Liver (tissue), 9 donors: ENCODE measurements around the gene TMEM63C. TPM values are rescaled to one million over a fixed set of nuclear protein-coding genes. Genes with fewer than 3 reads are reported as not detected.

ENCODE experiments used
- DNase-seq: peaks from one replicate; pipeline ENCODE4 v3.0.0-alpha.2; 2017; ENCODE audit warnings: low spot score
- H3K27ac ChIP-seq, 2 donors: one replicate each; pipeline ENCODE4 v1.7.0; 2013; ENCODE audit warnings: inconsistent platforms in 2 of 2, low read length in 2 of 2, control low read depth in 1 of 2, low read depth in 1 of 2, mild to moderate bottlenecking in 1 of 2
- H3K27me3 ChIP-seq, 4 donors: one replicate each; pipeline versions ENCODE4 v1.6.1 to v1.7.0; 2013; ENCODE audit warnings: low read length in 3 of 4, inconsistent platforms in 1 of 4, mild to moderate bottlenecking in 1 of 4, moderate library complexity in 1 of 4; ENCODE audit not compliant: control insufficient read depth in 4 of 4, insufficient read depth in 4 of 4
- H3K36me3 ChIP-seq, 4 donors: one replicate each; pipeline versions ENCODE4 v1.6.1 to v1.7.0; 2013; ENCODE audit warnings: low read length in 3 of 4, mild to moderate bottlenecking in 3 of 4, low read depth in 1 of 4, moderate library complexity in 1 of 4; ENCODE audit not compliant: control insufficient read depth in 4 of 4, insufficient read depth in 3 of 4
- H3K4me1 ChIP-seq, 4 donors: one replicate each; pipeline versions ENCODE4 v1.6.1 to v1.7.0; 2013; ENCODE audit warnings: low read length in 3 of 4, mild to moderate bottlenecking in 3 of 4, moderate library complexity in 1 of 4; ENCODE audit not compliant: control insufficient read depth in 4 of 4, insufficient read depth in 4 of 4
- H3K4me3 ChIP-seq, 3 donors: one replicate each; pipeline versions ENCODE4 v1.6.1 to v1.7.0; 2013; ENCODE audit warnings: low read length in 3 of 3, control low read depth in 1 of 3, low read depth in 1 of 3, mild to moderate bottlenecking in 1 of 3
- H3K9ac ChIP-seq, 2 donors: one replicate each; pipeline ENCODE4 v1.7.0; 2013; ENCODE audit warnings: low read length in 2 of 2, mild to moderate bottlenecking in 2 of 2, moderate library complexity in 2 of 2, control low read depth in 1 of 2, low read depth in 1 of 2
- H3K9me3 ChIP-seq, 4 donors: one replicate each; pipeline versions ENCODE4 v1.6.1 to v1.7.0; 2013; ENCODE audit warnings: low read length in 3 of 4; ENCODE audit not compliant: control insufficient read depth in 4 of 4
- ATF3 ChIP-seq: IDR thresholded peaks from 2 replicates; pipeline ENCODE4 v1.6.1; 2016; ENCODE audit warnings: antibody characterized with exemption
- EGR1 ChIP-seq, 2 donors: IDR thresholded peaks; 2 replicates each; pipeline ENCODE4 v1.6.1; 2016 to 2018; ENCODE audit warnings: antibody characterized with exemption in 2 of 2, low read depth in 2 of 2
- FOXA1 ChIP-seq: IDR thresholded peaks from 2 replicates; pipeline ENCODE4 v1.6.1; 2016; ENCODE audit warnings: antibody characterized with exemption
- FOXA2 ChIP-seq: IDR thresholded peaks from 2 replicates; pipeline ENCODE4 v1.6.1; 2016; ENCODE audit warnings: antibody characterized with exemption
- GABPA ChIP-seq, 2 donors: IDR thresholded peaks in 1 of 2; conservative IDR thresholded peaks in 1 of 2; 2 replicates each; pipeline ENCODE4 v1.6.1; 2016; ENCODE audit warnings: antibody characterized with exemption in 2 of 2, mild to moderate bottlenecking in 1 of 2, moderate library complexity in 1 of 2
- HNF4A ChIP-seq, 2 donors: conservative IDR thresholded peaks; 2 replicates each; pipeline ENCODE4 v1.6.1; 2016; ENCODE audit warnings: antibody characterized with exemption in 2 of 2, mild to moderate bottlenecking in 2 of 2
- JUND ChIP-seq, 2 donors: IDR thresholded peaks; 2 replicates each; pipeline ENCODE4 v1.6.1; 2016; ENCODE audit warnings: antibody characterized with exemption in 2 of 2
- MAX ChIP-seq: IDR thresholded peaks from 2 replicates; pipeline ENCODE4 v1.6.1; 2016; ENCODE audit warnings: antibody characterized with exemption
- NR2F2 ChIP-seq: IDR thresholded peaks from 2 replicates; pipeline ENCODE4 v1.6.1; 2016; ENCODE audit warnings: antibody characterized with exemption
- RAD21 ChIP-seq, 2 donors: IDR thresholded peaks; 2 replicates each; pipeline ENCODE4 v1.6.1; 2016; ENCODE audit warnings: antibody characterized with exemption in 2 of 2, mild to moderate bottlenecking in 2 of 2
- REST ChIP-seq: IDR thresholded peaks from 2 replicates; pipeline ENCODE4 v1.6.1; 2016; ENCODE audit warnings: antibody characterized with exemption, mild to moderate bottlenecking
- RXRA ChIP-seq, 2 donors: IDR thresholded peaks; 2 replicates each; pipeline ENCODE4 v1.6.1; 2017 to 2018; ENCODE audit warnings: antibody characterized with exemption in 2 of 2, mild to moderate bottlenecking in 1 of 2
- SP1 ChIP-seq: IDR thresholded peaks from 2 replicates; pipeline ENCODE4 v1.6.1; 2018; ENCODE audit warnings: antibody characterized with exemption, mild to moderate bottlenecking
- TAF1 ChIP-seq: conservative IDR thresholded peaks from 2 replicates; pipeline ENCODE4 v1.6.1; 2016; ENCODE audit warnings: antibody characterized with exemption, mild to moderate bottlenecking
- YY1 ChIP-seq: IDR thresholded peaks from 2 replicates; pipeline ENCODE4 v1.6.1; 2016; ENCODE audit warnings: antibody characterized with exemption, mild to moderate bottlenecking
- ZBTB33 ChIP-seq: IDR thresholded peaks from 2 replicates; pipeline ENCODE4 v1.6.1; 2016; ENCODE audit warnings: antibody characterized with exemption
- WGBS: extraction: QIAGEN DNeasy Blood & Tissue Kit; methylation state at CpG from one replicate; pipeline ENCODE4 v1.1.7; 2013; 5-methylcytosine and 5-hydroxymethylcytosine counted together
- polyA plus RNA-seq, 2 donors: library from polyadenylated mRNA; stranded (reverse) in 1 of 2; unstranded in 1 of 2; fragments of 200-250 nt in 1 of 2; fragments of >200 nt in 1 of 2; fragmentation: Nextera tagmentation in 1 of 2; extraction: Ambion mirVana in 1 of 2; gene quantifications; one replicate each; pipeline versions ENCODE4 v1.2.1 to v1.2.3, GENCODE V29; 2013 to 2015
- total RNA-seq, 2 donors: library from RNA; depleted of rRNA; stranded (reverse); fragments of >200 nt; gene quantifications; one replicate each; pipeline ENCODE4 v1.2.3, GENCODE V29; 2014
- donor health status: healthy.
- donor health status: healthy.
- donor health status: healthy.
- donor health status: healthy.
- donor health status: healthy.

The TMEM63C gene
- total and polyA plus RNA-seq, 4 donors: 0.13 to 1.6 (median 0.25) TPM; not detected in 1

GRCh38 chr14:77155083-77155482 lies 26.5 kb upstream of the TMEM63C start:
- no peaks in the 10 kb centered on the region for H3K4me1 ChIP-seq
- 57% methylated on average over 2 of the region's 2 CpGs for WGBS
- no peaks in the 10 kb centered on the region for H3K9me3 ChIP-seq
- H3K36me3 ChIP-seq: no peaks in the 10 kb centered on the region
- TF ChIP-seq ATF3 (no peak), YY1 (no peak), FOXA1 (no peak), JUND (IDR thresholded peaks at IDR 0.05) (no peak), MAX (no peak), RXRA (IDR thresholded peaks at IDR 0.05) (no peak), SP1 (no peak), HNF4A (conservative IDR thresholded peaks at IDR 0.05) (no peak), NR2F2 (no peak), TAF1 (no peak), EGR1 (IDR thresholded peaks at IDR 0.05; ENCODE audit: low read depth in 2 of 2) (no peak), REST (no peak)
- peaks cover 0 to 6% (median 4%) of the 10 kb centered on the region in 4 donors for H3K27me3 ChIP-seq
- no peak overlapping the region for H3K27ac ChIP-seq
- H3K9ac ChIP-seq: no peak overlapping the region
- DNase-seq: no peak
- no peak overlapping the region for H3K4me3 ChIP-seq

- Histone ChIP-seq H3K27ac (no peak overlapping the region), H3K9ac (no peak overlapping the region), H3K4me1 (no peaks in the 10 kb centered on the region), H3K9me3 (no peaks in the 10 kb centered on the region), H3K36me3 (no peaks in the 10 kb centered on the region), H3K27me3 (peaks cover 0 to 4% (median 4%) of the 10 kb centered on the region in 4 donors), H3K4me3 (no peak overlapping the region)
- TF ChIP-seq MAX (no peak), FOXA2 (no peak), EGR1 (IDR thresholded peaks at IDR 0.05; ENCODE audit: low read depth in 2 of 2) (no peak), RAD21 (IDR thresholded peaks at IDR 0.05) (no peak)
- 59% methylated on average over 11 of the region's 11 CpGs for WGBS
- DNase-seq: no peak
These were observed 23.9 kb upstream of the TMEM63C start for GRCh38 chr14:77157740-77158139.

GRCh38 chr14:77158175-77158881 lies 23.3 kb upstream of the TMEM63C start:
- no peak for TF ChIP-seq RAD21 (IDR thresholded peaks at IDR 0.05)
- no peak for TF ChIP-seq ZBTB33
- TF ChIP-seq GABPA (IDR thresholded peaks at IDR 0.05 in 1 of 2, conservative IDR thresholded peaks at IDR 0.05 in 1 of 2): no peak
- TF ChIP-seq TAF1: no peak
- no peak for TF ChIP-seq MAX
- no peak for TF ChIP-seq ATF3
- no peak for TF ChIP-seq YY1
- Histone ChIP-seq H3K4me1 (no peaks in the 10 kb centered on the region), H3K9ac (no peak overlapping the region), H3K4me3 (no peak overlapping the region), H3K27me3 (peaks cover 0 to 4% (median 4%) of the 10 kb centered on the region in 4 donors), H3K36me3 (no peaks in the 10 kb centered on the region), H3K9me3 (no peaks in the 10 kb centered on the region), H3K27ac (no peak overlapping the region)
- 41% methylated on average over 18 of the region's 18 CpGs for whole genome bisulfite sequencing
- no peak for DNase-seq
